ENCODE data around the gene NETO2. TPM values are rescaled to one million over a fixed set of nuclear protein-coding genes. Genes with fewer than 3 reads are reported as not detected.

The NETO2 gene
- polyA plus RNA-seq, 3 donors = 12.4 to 15.7 (median 14.3) TPM

- Histone ChIP-seq H2AFZ (ENCODE audit: insufficient read depth, low read depth, low read length, poor library complexity, severe bottlenecking) (no peak overlapping the region), H3K4me1 (ENCODE audit: control insufficient read depth in 1 of 2, insufficient read depth in 2 of 2, low read length in 2 of 2) (no peaks in the 10 kb centered on the region), H3K27me3 (ENCODE audit: control insufficient read depth in 2 of 2, insufficient read depth in 2 of 2, low read length in 2 of 2) (no peaks in the 10 kb centered on the region), H3K36me3 (replicated peaks in 1 of 2; ENCODE audit: control insufficient read depth in 1 of 2, insufficient read depth in 2 of 2, low read length in 2 of 2) (peaks cover 5 to 33% of the 10 kb centered on the region in 2 donors), H3K79me2 (ENCODE audit: insufficient read depth, low read length) (no peaks in the 10 kb centered on the region), H3K9ac (ENCODE audit: insufficient read depth, low read length, poor library complexity, severe bottlenecking) (no peak overlapping the region), H3K4me3 (replicated peaks in 1 of 3; ENCODE audit: low read depth in 2 of 3, low read length in 3 of 3) (no peak overlapping the region), H3K9me3 (replicated peaks in 1 of 2; ENCODE audit: control insufficient read depth in 1 of 2, insufficient read depth in 1 of 2, low read length in 2 of 2) (no peaks in the 10 kb centered on the region), H3K27ac (ENCODE audit: low read depth in 1 of 2, low read length in 2 of 2) (no peak overlapping the region), H3K4me2 (replicated peaks; ENCODE audit: extremely low read depth, low read length, poor library complexity, severe bottlenecking) (no peak overlapping the region), H4K20me1 (ENCODE audit: insufficient read depth, low read length) (no peaks in the 10 kb centered on the region)
- 100% methylated on average over 5 of the region's 10 CpGs for WGBS (ENCODE audit: insufficient coverage)
- no peaks in the 10 kb centered on the region for H3K4me1 Mint-ChIP-seq
- TF ChIP-seq CTCF (IDR thresholded peaks at IDR 0.05) = no peak
- H3K36me3 Mint-ChIP-seq = peaks cover 19% of the 10 kb centered on the region in 2 donors
- H3K9me3 Mint-ChIP-seq = peaks cover 0 to 3% (median 0%) of the 10 kb centered on the region in 7 donors
- H3K27ac Mint-ChIP-seq = no peak overlapping the region
- no peak overlapping the region for H3K4me3 Mint-ChIP-seq
- H3K27me3 Mint-ChIP-seq (ENCODE audit: low read depth in 3 of 3) = no peaks in the 10 kb centered on the region
- DNase-seq = no peak
- intact Hi-C loops (cut with micrococcal nuclease) = no loop called here
Observed at GRCh38 chr16:47162670-47163420, 19.1 kb upstream of the NETO2 start.

- Mint-ChIP-seq H3K4me3 (no peak overlapping the region), H3K9me3 (peaks cover 0 to 2% (median 0%) of the 10 kb centered on the region in 7 donors), H3K27me3 (ENCODE audit: low read depth in 3 of 3) (no peaks in the 10 kb centered on the region), H3K36me3 (peaks cover 26 to 29% of the 10 kb centered on the region in 2 donors), H3K4me1 (no peaks in the 10 kb centered on the region), H3K27ac (no peak overlapping the region)
- no peaks in the 10 kb centered on the region for H3K27me3 ChIP-seq (ENCODE audit: control insufficient read depth in 2 of 2, insufficient read depth in 2 of 2, low read length in 2 of 2)
- H3K36me3 ChIP-seq (replicated peaks in 1 of 2; ENCODE audit: control insufficient read depth in 1 of 2, insufficient read depth in 2 of 2, low read length in 2 of 2) = peaks cover 5 to 47% of the 10 kb centered on the region in 2 donors
- H3K4me3 ChIP-seq (replicated peaks in 1 of 3; ENCODE audit: low read depth in 2 of 3, low read length in 3 of 3) = no peak overlapping the region
- H3K4me1 ChIP-seq (ENCODE audit: control insufficient read depth in 1 of 2, insufficient read depth in 2 of 2, low read length in 2 of 2) = no peaks in the 10 kb centered on the region
- TF ChIP-seq CTCF (IDR thresholded peaks at IDR 0.05) = no peak
- H3K27ac ChIP-seq (ENCODE audit: low read depth in 1 of 2, low read length in 2 of 2) = no peak overlapping the region
- H2AFZ ChIP-seq (ENCODE audit: insufficient read depth, low read depth, low read length, poor library complexity, severe bottlenecking) = no peak overlapping the region
- H3K4me2 ChIP-seq (replicated peaks; ENCODE audit: extremely low read depth, low read length, poor library complexity, severe bottlenecking) = no peak overlapping the region
- H3K9me3 ChIP-seq (replicated peaks in 1 of 2; ENCODE audit: control insufficient read depth in 1 of 2, insufficient read depth in 1 of 2, low read length in 2 of 2) = no peaks in the 10 kb centered on the region
- DNase-seq = no peak
- H3K79me2 ChIP-seq (ENCODE audit: insufficient read depth, low read length) = no peaks in the 10 kb centered on the region
- intact Hi-C loops (cut with micrococcal nuclease) = no loop called here
- no peaks in the 10 kb centered on the region for H4K20me1 ChIP-seq (ENCODE audit: insufficient read depth, low read length)
- H3K9ac ChIP-seq (ENCODE audit: insufficient read depth, low read length, poor library complexity, severe bottlenecking) = no peak overlapping the region
- WGBS (ENCODE audit: insufficient coverage) = 100% methylated on average over 1 of the region's 4 CpGs
Observed at GRCh38 chr16:47161464-47161863, 17.7 kb upstream of the NETO2 start.

Measured in CD14-positive monocyte (primary cell).